DOHH2 (cell line): ENCODE data around the gene SLC29A1.

Source experiments
- CTCF ChIP-seq: fragments of 200-600 bp; sonication (generic); IDR thresholded peaks from one replicate; pipeline ENCODE4 v1.5.1; 2014; ENCODE audit warnings: antibody characterized with exemption, mild to moderate bottlenecking, low read depth, low read length; ENCODE audit not compliant: poor library complexity, severe bottlenecking
- EZH2phosphoT487 ChIP-seq: fragments of 200-600 bp; sonication (generic); IDR thresholded peaks from 2 replicates; pipeline ENCODE4 v1.6.1; 2017; ENCODE audit warnings: borderline replicate concordance, mild to moderate bottlenecking, antibody characterized with exemption, low read length, moderate library complexity, mixed read lengths

GRCh38 chr6:44250067-44250717, 26.8 kb downstream of the SLC29A1 start:
- no peak for TF ChIP-seq CTCF
- TF ChIP-seq EZH2phosphoT487, result no peak
